ENCODE results near the gene LRRC41.

LRRC41 gene

DNA sequence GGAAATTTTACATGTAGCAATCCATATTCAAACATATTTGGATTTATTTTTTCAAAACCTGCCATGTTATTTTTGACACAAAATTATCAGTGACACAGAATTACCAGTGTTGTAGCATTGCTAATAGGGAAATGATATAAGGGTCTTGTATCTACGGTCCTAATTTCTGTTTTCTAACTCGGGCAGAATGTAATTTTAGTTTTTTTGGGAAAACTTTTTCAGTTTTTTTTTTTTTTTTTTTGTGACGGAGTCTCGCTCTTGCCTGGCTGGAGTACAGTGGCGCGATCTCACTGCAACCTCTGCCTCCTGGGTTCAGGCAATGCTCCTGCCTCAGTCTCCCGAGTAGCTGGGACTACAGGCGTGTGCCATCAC, 2.7 kb upstream of the LRRC41 start:
- H3K4me2 ChIP-seq (ENCODE audit: low read depth, low read length, poor library complexity, severe bottlenecking) = peak overlapping the region; percentile 99
- peaks cover 31% of the 10 kb centered on the region for H3K36me3 ChIP-seq (ENCODE audit: low read length)
- H3K27ac ChIP-seq (ENCODE audit: low read depth, low read length) = peak overlapping the region; percentile 56
- H3K9me2 ChIP-seq (replicated peaks; ENCODE audit: insufficient read depth, low read length) = no peaks in the 10 kb centered on the region
- peak overlapping the region; percentile 76 for H3K9ac ChIP-seq (ENCODE audit: low read length)
- peaks cover 84% of the 10 kb centered on the region for H3K79me2 ChIP-seq (ENCODE audit: insufficient read depth, low read length)
- peaks cover 9% of the 10 kb centered on the region; the same call in 1 of the 2 replicates for H3F3A ChIP-seq (ENCODE audit: insufficient read depth)
- H2AFZ ChIP-seq (ENCODE audit: low read depth, low read length, severe bottlenecking) = no peak overlapping the region
- H3K4me3 ChIP-seq (ENCODE audit: insufficient read depth, low read length, poor library complexity, severe bottlenecking) = peak overlapping the region; percentile 79
- H3K27me3 ChIP-seq (ENCODE audit: low read length) = no peaks in the 10 kb centered on the region
- H3K9me3 ChIP-seq (ENCODE audit: insufficient read depth, low read length) = no peaks in the 10 kb centered on the region
- no peak for TF ChIP-seq EZH2phosphoT487 (conservative IDR thresholded peaks at IDR 0.05; ENCODE audit: low read length)
- TF ChIP-seq, protein P1, sequence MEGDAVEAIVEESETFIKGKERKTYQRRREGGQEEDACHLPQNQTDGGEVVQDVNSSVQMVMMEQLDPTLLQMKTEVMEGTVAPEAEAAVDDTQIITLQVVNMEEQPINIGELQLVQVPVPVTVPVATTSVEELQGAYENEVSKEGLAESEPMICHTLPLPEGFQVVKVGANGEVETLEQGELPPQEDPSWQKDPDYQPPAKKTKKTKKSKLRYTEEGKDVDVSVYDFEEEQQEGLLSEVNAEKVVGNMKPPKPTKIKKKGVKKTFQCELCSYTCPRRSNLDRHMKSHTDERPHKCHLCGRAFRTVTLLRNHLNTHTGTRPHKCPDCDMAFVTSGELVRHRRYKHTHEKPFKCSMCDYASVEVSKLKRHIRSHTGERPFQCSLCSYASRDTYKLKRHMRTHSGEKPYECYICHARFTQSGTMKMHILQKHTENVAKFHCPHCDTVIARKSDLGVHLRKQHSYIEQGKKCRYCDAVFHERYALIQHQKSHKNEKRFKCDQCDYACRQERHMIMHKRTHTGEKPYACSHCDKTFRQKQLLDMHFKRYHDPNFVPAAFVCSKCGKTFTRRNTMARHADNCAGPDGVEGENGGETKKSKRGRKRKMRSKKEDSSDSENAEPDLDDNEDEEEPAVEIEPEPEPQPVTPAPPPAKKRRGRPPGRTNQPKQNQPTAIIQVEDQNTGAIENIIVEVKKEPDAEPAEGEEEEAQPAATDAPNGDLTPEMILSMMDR (IDR thresholded peaks at IDR 0.05; ENCODE audit: insufficient read depth, low read length, poor library complexity, severe bottlenecking) = no peak
- peaks cover 15% of the 10 kb centered on the region; the same call in 1 of the 2 replicates for H4K20me1 ChIP-seq (ENCODE audit: low read depth, low read length)

DNA sequence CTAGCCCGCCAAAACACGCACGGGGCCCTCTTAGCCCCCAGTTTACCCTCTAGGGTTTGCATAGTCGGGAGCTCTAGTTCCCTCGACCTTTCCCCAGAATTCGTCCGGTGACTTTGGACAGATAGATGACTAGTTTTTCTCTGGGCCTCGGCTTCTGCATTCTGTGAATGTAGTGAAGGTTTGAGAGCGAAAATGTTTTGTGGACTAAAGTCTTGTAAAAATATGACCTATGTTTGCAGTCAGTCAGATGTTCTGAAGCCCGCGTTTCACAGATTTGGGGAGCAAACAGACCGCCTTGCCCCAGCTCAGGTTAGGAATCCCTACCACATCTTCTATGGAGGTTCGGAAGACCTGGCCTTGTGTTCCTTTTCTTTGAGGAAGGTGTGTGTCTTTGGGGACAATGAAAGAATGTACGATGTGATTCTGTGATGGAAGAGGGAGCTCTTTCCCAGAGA, 483 bp upstream of the LRRC41 start:
- peak overlapping the region; percentile 99 for H3K4me2 ChIP-seq (ENCODE audit: low read depth, low read length, poor library complexity, severe bottlenecking)

DNA sequence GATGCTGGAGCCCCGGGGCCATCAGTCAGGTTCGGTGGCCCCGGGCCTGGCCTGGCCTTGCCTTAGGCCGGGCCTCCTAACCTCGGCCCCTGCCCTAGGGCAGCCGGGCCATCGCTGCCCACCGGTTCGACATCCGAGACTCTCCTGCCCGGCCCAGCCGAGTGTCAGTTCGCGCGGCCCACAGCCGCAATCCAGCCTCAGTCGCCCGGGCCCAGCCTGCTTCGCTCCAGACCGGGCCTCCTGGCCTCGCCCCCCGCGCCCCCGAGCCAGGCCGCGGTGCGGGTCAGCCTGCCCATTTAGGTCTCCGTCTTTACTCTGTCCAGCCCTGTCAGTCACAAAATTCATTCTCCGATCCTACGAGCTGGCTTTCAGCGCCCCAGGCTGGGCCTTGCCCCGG, 777 bp downstream of the LRRC41 start:
- peak overlapping the region; percentile 85 for H2AFZ ChIP-seq (ENCODE audit: low read depth, low read length, severe bottlenecking)
- peak overlapping the region; percentile 97 for H3K9ac ChIP-seq (ENCODE audit: low read length)
- no peak for TF ChIP-seq EZH2phosphoT487 (conservative IDR thresholded peaks at IDR 0.05; ENCODE audit: low read length)
- TF ChIP-seq, protein P1 (IDR thresholded peaks at IDR 0.05; ENCODE audit: insufficient read depth, low read length, poor library complexity, severe bottlenecking) = no peak
- H3K27ac ChIP-seq (ENCODE audit: low read depth, low read length) = peak overlapping the region; percentile 79
- no peaks in the 10 kb centered on the region for H3K9me3 ChIP-seq (ENCODE audit: insufficient read depth, low read length)
- H3F3A ChIP-seq (ENCODE audit: insufficient read depth) = peaks cover 11% of the 10 kb centered on the region; the same call in 1 of the 2 replicates
- no peaks in the 10 kb centered on the region for H3K9me2 ChIP-seq (replicated peaks; ENCODE audit: insufficient read depth, low read length)
- H4K20me1 ChIP-seq (ENCODE audit: low read depth, low read length) = peaks cover 11% of the 10 kb centered on the region; the same call in 1 of the 2 replicates
- H3K4me2 ChIP-seq (ENCODE audit: low read depth, low read length, poor library complexity, severe bottlenecking) = peak overlapping the region; percentile 99
- no peaks in the 10 kb centered on the region for H3K27me3 ChIP-seq (ENCODE audit: low read length)
- peak overlapping the region; percentile 67 for H3K4me3 ChIP-seq (ENCODE audit: insufficient read depth, low read length, poor library complexity, severe bottlenecking)
- peaks cover 11% of the 10 kb centered on the region for H3K36me3 ChIP-seq (ENCODE audit: low read length)
- peaks cover 73% of the 10 kb centered on the region for H3K79me2 ChIP-seq (ENCODE audit: insufficient read depth, low read length)

More for the DNA sequence above, 483 bp upstream of the LRRC41 start:
- no peak for TF ChIP-seq EZH2phosphoT487 (conservative IDR thresholded peaks at IDR 0.05; ENCODE audit: low read length)
- TF ChIP-seq, protein P1 (IDR thresholded peaks at IDR 0.05; ENCODE audit: insufficient read depth, low read length, poor library complexity, severe bottlenecking) = no peak
- peak overlapping the region; percentile 97 for H3K9ac ChIP-seq (ENCODE audit: low read length)
- no peaks in the 10 kb centered on the region for H3K9me2 ChIP-seq (replicated peaks; ENCODE audit: insufficient read depth, low read length)
- H4K20me1 ChIP-seq (ENCODE audit: low read depth, low read length) = peaks cover 15% of the 10 kb centered on the region; the same call in 1 of the 2 replicates
- no peaks in the 10 kb centered on the region for H3K9me3 ChIP-seq (ENCODE audit: insufficient read depth, low read length)
- peaks cover 14% of the 10 kb centered on the region; the same call in 1 of the 2 replicates for H3F3A ChIP-seq (ENCODE audit: insufficient read depth)
- no peaks in the 10 kb centered on the region for H3K27me3 ChIP-seq (ENCODE audit: low read length)
- H3K4me3 ChIP-seq (ENCODE audit: insufficient read depth, low read length, poor library complexity, severe bottlenecking) = peak overlapping the region; percentile 67
- peaks cover 18% of the 10 kb centered on the region for H3K36me3 ChIP-seq (ENCODE audit: low read length)
- no peak overlapping the region for H2AFZ ChIP-seq (ENCODE audit: low read depth, low read length, severe bottlenecking)
- peak overlapping the region; percentile 79 for H3K27ac ChIP-seq (ENCODE audit: low read depth, low read length)
- peaks cover 83% of the 10 kb centered on the region for H3K79me2 ChIP-seq (ENCODE audit: insufficient read depth, low read length)
